ENCODE results near the gene IFNGR2. TPM values are rescaled to one million over a fixed set of nuclear protein-coding genes. Genes with fewer than 3 reads are reported as not detected.

Gene IFNGR2
- total RNA-seq, 1 donor from 2014 or later: 40.5 TPM

DNA sequence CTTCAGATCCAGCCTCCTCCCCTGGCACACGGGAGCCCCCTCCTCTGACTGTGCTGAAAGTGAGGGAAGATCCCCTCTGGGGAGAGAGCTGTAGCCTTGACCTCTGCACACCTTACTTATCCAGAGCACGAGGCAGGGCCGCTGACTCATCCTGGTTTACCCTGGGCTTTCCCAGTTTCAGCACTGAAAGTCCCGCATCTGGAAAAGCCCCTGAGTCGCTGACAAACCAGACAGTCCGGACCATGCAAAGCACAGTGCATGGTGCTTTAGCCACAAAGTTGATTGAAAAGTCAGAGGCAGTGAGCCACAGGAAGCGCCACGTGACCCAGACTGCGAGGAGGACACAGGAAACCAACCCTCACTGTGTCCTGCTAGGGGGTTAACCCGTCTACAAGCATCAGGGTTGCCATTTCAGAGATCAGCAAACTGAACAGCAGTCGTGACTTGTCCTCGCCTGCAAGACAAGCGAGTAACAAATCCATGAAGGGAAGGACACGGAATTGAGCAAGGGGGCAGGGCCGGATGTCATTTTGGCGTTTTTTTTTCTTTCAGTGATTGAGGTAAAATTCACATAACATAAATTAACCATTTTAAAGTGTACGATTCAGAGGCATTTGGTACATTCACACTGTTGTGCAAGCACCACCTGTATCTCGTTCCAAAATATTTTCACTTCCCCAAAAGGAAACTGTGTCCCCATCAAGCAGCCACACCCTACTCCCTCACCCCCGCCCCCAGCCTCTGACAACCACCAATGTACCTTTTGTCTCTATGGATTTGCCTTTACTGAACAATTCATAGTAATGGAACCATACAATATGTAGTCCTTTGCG, 19.9 kb upstream of the IFNGR2 start:
- Mint-ChIP-seq H3K27ac (ENCODE audit: unreplicated experiment) (peak overlapping the region; percentile 23), H3K27me3 (ENCODE audit: low read depth) (no peaks in the 10 kb centered on the region), H3K4me3 (no peak overlapping the region), H3K9me3 (no peaks in the 10 kb centered on the region), H3K36me3 (ENCODE audit: low read depth) (no peaks in the 10 kb centered on the region), H3K4me1 (peaks cover 15% of the 10 kb centered on the region)
- TF ChIP-seq, protein P1, sequence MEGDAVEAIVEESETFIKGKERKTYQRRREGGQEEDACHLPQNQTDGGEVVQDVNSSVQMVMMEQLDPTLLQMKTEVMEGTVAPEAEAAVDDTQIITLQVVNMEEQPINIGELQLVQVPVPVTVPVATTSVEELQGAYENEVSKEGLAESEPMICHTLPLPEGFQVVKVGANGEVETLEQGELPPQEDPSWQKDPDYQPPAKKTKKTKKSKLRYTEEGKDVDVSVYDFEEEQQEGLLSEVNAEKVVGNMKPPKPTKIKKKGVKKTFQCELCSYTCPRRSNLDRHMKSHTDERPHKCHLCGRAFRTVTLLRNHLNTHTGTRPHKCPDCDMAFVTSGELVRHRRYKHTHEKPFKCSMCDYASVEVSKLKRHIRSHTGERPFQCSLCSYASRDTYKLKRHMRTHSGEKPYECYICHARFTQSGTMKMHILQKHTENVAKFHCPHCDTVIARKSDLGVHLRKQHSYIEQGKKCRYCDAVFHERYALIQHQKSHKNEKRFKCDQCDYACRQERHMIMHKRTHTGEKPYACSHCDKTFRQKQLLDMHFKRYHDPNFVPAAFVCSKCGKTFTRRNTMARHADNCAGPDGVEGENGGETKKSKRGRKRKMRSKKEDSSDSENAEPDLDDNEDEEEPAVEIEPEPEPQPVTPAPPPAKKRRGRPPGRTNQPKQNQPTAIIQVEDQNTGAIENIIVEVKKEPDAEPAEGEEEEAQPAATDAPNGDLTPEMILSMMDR (conservative IDR thresholded peaks at IDR 0.05): no peak
- DNase-seq (ENCODE audit: low read depth, low spot score): no peak

DNA sequence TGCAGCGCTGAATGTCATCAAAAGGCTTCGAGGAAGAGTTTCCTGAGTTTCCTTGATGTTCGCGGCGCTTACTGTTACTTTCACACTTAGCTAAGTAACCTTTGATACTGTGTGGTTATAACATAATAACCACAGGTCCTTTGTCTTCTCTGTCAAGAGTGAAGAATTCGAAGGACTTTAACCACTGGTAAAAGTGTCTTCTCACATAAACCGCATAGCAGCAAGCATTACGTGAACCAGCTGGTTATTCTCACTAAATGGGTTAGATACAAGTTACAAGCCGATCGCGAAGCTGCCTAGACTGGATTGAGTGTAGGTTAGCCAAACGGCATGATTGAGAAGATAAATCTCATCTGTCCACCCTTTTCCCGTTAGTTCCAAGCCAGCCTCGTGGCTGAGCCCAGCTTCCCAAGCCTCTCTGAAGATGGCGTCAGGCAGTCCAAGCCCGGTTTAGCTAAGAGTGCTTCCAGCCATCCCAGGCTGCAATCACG, 18.3 kb upstream of the IFNGR2 start:
- DNase-seq (ENCODE audit: low read depth, low spot score): no peak
- H3K9me3 Mint-ChIP-seq: no peaks in the 10 kb centered on the region
- H3K27ac Mint-ChIP-seq (ENCODE audit: unreplicated experiment): no peak overlapping the region
- H3K36me3 Mint-ChIP-seq (ENCODE audit: low read depth): no peaks in the 10 kb centered on the region
- H3K27me3 Mint-ChIP-seq (ENCODE audit: low read depth): no peaks in the 10 kb centered on the region
- peaks cover 15% of the 10 kb centered on the region for H3K4me1 Mint-ChIP-seq
- TF ChIP-seq, protein P1 (conservative IDR thresholded peaks at IDR 0.05): no peak
- H3K4me3 Mint-ChIP-seq: no peak overlapping the region

DNA sequence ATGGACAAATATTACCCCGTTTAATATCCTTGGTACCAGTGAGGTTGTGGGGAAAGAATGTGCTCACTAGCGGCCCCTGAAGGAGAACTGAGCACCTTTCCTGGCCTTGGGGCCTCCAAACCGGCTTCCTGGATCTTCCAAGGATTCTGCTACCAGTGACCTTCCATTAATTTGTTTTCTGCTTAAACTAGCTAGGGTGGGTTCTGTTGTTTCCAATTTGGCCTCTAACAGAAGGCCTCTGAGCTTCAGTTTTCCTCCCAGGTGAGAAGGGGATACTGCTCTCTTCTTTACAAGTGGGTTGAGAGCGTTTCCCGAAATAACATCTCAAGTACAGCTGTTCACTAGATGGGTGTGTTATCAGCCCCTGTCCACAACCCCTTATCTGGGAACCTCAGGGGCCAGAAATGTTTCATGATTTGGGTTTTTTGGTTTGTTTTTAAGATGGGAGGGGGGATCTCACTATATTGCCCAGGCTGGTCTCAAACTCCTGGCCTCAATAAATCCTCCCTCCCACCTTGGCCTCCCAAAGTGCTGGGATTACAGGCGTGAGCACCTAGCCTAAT, 16.9 kb upstream of the IFNGR2 start:
- peaks cover 7% of the 10 kb centered on the region for H3K4me1 Mint-ChIP-seq
- H3K9me3 Mint-ChIP-seq: no peaks in the 10 kb centered on the region
- H3K4me3 Mint-ChIP-seq: no peak overlapping the region
- H3K27me3 Mint-ChIP-seq (ENCODE audit: low read depth): no peaks in the 10 kb centered on the region
- no peaks in the 10 kb centered on the region for H3K36me3 Mint-ChIP-seq (ENCODE audit: low read depth)
- no peak overlapping the region for H3K27ac Mint-ChIP-seq (ENCODE audit: unreplicated experiment)
- TF ChIP-seq, protein P1 (conservative IDR thresholded peaks at IDR 0.05): peak; percentile 32
- DNase-seq (ENCODE audit: low read depth, low spot score): no peak

DNA sequence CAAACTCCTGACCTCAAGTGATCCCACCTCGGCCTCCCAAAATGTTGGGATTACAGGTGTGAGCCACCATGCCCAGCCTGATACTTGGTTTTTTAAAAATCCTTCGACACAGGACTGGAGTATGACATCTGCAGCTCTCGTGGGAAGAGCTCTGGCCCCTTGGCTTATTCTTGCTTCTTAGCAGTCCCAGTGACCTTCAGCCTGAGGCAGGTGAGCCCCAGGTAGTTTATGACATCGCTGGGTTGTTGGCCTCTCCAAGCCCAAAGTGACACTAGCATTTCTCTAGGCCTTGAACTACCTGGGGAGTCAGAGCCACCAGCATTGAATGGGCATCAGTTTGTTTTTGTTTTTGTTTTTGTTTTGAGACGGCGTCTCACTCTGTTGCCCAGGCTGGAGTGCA, 15.9 kb upstream of the IFNGR2 start:
- no peaks in the 10 kb centered on the region for H3K27me3 Mint-ChIP-seq (ENCODE audit: low read depth)
- TF ChIP-seq, protein P1 (conservative IDR thresholded peaks at IDR 0.05): no peak
- no peaks in the 10 kb centered on the region for H3K36me3 Mint-ChIP-seq (ENCODE audit: low read depth)
- peaks cover 7% of the 10 kb centered on the region for H3K4me1 Mint-ChIP-seq
- no peak overlapping the region for H3K4me3 Mint-ChIP-seq
- DNase-seq (ENCODE audit: low read depth, low spot score): no peak
- H3K9me3 Mint-ChIP-seq: no peaks in the 10 kb centered on the region
- no peak overlapping the region for H3K27ac Mint-ChIP-seq (ENCODE audit: unreplicated experiment)

DNA sequence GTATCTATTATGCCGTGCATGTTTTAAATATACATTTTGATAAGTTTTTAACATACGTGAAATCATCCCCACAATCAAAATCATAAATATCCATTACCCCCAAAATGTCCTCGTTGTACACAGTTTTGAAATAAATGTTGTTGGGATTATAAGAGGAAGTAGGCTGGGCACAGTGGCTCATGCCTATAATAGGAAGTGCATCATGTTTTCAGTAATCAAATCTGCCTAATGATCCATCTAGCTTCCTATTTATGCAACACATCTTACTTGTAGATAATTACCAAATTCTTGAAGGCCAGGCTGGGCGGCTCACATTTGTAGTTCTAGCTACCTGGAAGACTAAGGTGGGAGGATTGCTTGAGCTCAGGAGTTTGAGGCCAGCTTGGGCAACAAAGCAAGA, 15.0 kb upstream of the IFNGR2 start:
- no peak for DNase-seq (ENCODE audit: low read depth, low spot score)
- H3K9me3 Mint-ChIP-seq: no peaks in the 10 kb centered on the region
- H3K27me3 Mint-ChIP-seq (ENCODE audit: low read depth): no peaks in the 10 kb centered on the region
- no peaks in the 10 kb centered on the region for H3K36me3 Mint-ChIP-seq (ENCODE audit: low read depth)
- TF ChIP-seq, protein P1 (conservative IDR thresholded peaks at IDR 0.05): no peak
- H3K4me1 Mint-ChIP-seq: peaks cover 2% of the 10 kb centered on the region
- H3K27ac Mint-ChIP-seq (ENCODE audit: unreplicated experiment): no peak overlapping the region
- no peak overlapping the region for H3K4me3 Mint-ChIP-seq
